Stimulated activated naive CD4-positive, alpha-beta T cell treated with Interleukin-2 at 50 U/mL for 16 hours (primary cell): ENCODE data around the gene PKNOX1.
"Not testable (repeated sequence)": the region's sequence is repeated elsewhere in the genome, so short reads cannot be mapped to it uniquely, and the experiment has no call there.

Experiments
- DNase-seq: peaks from one replicate; lab custom pipeline; 2025; lab: John Stamatoyannopoulos, UW

PKNOX1 gene

DNA sequence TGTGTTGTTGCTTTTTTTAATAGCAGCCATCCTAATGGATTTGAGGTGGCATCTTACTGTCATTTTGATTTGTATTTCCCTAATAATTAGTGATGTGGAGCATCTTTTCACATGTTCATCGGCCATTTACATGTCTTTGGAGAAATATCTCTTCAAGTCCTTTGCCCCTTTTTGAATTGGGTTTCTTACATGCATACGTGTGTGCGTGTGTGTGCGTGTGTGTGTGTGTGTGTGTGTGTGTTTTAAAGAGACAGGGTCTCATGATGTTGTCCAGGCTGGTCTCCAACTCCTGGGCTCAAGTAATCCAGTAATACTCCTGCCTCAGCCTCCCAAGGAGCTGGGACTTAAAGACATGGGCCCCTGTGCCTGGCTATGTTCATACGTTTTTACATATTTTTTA, 9.5 kb downstream of the PKNOX1 start:
- DNase-seq: no peak

DNA sequence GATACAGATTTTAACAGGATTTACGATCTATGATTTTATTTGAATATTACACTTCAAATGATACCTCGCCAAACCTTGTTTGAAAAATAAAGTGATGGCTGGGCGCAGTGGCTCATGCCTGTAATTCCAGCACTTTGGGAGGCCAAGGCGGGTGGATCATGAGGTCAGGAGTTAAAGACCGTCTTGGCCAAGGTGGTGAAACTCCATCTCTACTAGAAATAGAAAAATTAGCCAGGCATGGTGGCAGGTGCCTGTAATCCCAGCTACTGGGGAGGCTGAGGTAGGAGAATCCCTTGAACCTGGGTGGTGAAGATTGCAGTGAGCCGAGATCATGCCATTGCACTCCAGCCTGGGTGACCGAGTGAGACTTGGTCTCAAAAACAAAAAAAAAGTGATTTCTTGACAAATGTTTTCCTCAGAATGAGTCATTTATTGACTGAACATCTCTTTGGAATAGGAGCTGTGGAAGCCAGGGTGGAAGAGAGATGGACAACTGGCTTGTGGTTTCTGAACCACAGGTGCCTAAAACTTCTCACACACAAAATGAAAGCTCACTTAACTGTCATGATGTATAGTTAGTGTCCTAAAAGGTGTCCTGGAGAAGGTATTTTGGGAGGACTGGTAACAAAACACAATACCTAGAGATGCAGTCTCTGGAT, 11.9 kb downstream of the PKNOX1 start:
- no peak for DNase-seq

DNA sequence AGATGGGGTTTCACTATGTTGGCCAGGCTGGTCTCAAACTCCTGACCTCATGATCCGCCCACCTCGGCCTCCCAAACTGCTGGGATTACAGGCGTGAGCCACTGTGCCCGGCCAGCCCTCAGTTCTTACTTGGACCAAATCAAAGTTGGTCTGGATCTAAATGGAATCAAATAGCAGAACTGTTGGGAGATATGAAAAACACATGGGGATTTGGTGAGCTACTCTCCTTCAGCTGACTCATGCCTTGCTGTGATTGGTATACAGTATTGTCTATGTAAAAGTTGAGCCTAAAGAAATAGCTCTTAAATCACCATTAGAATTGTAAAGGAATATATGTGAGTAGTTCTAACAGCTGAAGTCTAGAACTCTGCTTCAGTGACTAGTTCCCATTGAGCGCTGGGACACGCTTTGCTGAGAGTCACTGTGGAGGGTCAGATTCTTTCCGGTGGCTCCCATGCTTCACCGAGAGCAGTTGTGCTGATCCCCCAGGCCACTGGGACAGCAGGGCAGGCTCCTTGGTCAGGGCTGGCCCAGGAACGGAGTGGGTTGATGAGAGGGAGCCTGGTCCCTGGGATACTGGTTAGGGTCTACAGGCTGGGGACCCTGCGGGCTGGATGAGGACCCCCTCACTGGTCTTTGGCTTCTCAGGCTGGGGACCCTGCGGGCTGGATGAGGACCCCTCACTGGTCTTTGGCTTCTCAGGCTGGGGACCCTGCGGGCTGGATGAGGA, 14.0 kb downstream of the PKNOX1 start:
- DNase-seq: no peak

DNA sequence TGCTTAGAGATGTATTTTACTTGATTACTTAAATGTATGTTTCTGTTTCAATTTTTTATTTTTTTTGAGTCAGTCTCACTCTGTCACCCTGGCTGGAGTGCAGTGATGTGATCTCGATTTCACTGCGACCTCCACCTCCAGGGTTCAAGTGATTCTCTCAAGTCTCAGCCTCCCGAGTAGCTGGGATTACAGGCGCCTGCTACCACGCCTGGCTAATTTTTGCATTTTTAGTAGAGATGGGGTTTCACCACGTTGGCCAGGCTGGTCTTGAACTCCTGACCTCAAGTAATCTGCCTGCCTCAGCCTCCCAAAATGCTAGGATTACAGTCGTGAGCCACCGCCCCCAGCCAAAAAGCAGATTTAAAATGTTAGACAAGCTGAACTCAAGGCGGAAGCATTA, 15.0 kb downstream of the PKNOX1 start:
- not testable (repeated sequence) for DNase-seq

DNA sequence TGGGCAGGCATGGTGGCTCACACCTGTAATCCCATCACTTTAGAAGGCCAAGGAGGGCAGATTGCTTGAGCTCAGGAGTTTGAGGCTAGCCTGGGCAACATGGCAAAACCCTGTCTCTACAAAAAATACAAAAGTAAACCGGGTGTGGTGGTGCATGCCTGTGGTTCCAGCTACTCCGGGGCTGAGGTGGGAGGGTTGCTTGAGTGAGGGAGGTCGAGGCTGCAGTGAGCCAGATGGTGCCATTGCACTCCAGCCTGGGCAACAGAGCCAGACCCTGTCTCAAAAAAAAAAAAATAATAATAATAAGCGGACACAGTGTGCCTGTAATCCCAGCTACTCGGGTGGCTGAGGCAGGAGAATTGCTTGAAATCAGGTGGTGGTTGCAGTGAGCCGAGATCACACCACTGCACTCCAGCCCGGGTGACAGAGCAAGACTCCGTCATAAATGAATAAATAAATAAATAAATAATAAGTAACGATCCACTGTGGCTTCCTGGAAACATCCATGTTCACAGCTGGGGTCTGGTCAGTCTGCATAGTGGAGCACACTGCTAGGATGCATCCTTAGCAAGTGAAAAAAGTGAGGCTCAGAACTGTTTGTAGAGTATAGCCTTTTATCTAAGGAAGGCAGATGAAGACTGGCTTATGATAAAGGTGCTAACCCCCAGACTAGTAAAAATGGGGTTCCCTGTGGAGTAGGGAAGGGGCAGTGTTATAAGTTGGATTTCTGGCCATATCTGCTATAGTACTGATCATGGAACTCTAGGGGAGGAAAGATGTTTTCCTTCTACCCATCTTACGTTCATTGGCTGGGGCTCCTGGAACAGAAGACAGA, 15.7 kb downstream of the PKNOX1 start:
- no peak for DNase-seq

DNA sequence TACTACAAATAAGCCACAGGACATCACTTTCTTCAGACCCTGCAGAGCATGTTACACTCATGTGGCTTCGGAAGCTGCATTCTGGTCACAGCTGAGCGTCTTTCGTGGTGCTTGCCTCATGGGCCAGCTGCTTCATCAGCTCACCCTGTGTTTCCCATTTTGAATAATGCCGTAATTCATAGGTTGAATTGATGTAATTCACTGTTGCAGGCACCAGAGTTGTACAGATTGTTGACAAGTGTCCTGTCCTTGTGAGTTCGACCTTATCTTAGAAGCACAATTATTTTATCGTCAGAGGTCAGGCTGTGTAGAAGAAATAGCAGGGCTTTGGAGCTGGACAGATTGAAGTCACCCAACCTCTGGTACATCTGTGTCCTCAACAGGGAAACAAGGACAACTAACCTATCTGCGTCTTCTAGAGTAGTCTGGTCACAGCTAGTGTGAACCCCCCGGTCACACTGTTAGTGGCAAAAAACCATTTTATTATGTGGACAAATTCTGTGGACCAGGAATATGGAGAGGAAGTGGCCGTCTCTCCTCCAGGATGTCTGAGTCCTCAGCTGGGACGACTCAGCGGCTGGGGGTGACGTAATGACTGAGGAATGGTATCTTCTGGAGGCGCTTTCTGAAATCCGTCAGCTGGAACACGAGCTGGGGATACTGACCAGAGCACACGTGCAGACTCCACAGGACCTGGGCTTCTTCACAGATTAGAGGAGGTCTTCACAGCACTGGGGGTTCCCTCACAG, 17.8 kb downstream of the PKNOX1 start:
- DNase-seq: no peak

DNA sequence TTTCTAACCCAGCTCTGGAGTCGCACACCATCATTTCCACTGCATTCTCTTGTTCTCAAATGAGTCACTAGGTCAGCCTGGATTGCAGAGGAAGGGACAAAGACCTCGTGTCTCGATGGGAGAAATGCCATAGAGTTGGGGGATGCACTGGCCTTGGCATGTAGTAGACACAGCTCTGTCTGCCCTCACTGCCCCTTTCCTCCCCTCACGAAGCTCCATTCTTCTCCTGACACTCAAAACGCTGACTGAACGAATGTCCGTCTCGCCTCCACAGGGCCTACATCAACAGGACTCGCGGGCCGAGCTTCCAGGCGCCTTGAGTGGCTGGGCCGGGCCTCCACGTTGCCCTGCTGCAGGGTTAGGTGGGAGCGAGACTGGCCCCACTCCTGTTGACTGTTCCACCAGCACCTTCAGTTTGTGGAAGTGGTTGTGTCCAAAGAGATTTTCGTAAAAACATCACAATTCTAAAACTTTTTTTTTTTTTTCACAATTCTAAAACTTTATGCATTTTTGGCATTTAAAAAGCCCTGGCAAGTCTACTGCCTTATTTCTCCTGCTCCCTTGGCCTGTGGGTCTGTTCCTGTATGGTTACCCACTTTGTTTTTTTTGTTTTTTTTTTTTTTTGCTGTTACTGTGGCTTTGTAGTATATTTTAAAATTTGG, 18.8 kb downstream of the PKNOX1 start:
- DNase-seq: no peak

DNA sequence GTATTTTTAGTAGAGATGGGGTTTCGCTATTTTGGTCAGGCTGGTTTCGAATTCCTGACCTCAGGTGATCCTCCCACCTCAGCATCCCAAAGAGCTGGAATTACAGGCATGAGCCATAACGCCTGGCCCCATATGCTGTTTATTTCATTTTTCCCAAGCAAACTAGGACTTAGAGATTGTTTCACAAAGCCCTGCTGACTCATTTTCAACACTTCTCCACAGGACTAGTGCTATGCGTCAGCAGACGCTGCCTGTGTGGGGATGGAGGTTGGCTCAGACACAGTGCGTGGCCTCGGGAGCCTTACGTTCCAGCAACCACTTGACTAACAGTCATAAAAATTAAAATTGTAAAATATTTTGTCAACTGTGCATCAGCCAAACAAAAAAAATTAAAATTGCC, 22.7 kb downstream of the PKNOX1 start:
- no peak for DNase-seq

DNA sequence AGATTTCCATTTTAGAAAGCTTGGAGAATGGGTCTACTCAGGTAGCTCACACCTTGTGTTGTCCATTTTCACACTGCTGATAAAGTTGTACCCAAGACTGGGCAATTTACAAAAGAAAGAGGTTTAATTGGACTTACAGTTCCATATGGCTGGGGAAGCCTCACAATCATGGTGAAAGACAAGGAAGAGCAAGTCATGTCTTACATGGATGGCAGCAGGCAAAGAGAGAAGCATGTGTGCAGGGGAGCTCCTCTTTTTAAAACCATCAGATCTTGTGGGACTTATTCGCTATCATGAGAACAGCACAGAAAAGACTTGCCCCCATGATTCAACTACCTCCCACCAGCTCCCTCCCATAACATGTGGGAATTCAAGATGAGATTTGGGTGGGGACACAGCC, 23.6 kb downstream of the PKNOX1 start:
- not testable (repeated sequence) for DNase-seq

DNA sequence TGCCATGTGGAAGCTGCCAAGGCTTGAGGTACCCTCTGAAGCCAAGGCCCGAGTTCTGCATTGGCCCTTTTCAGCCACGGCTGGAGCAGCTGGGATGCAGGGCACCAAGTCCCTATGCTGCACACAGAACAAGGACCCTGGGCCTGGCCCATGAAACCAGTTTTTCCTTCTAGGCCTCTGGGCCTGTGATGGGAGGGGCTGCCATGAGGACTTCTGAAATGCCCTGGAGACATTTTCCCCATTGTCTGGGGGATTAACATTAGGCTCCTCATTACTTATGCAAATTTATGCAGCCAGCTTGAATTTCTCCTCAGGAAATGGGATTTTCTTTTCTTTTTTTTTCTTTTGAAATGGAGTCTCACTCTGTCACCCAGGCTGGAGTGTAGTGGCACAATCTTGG, 24.8 kb downstream of the PKNOX1 start:
- not testable (repeated sequence) for DNase-seq

DNA sequence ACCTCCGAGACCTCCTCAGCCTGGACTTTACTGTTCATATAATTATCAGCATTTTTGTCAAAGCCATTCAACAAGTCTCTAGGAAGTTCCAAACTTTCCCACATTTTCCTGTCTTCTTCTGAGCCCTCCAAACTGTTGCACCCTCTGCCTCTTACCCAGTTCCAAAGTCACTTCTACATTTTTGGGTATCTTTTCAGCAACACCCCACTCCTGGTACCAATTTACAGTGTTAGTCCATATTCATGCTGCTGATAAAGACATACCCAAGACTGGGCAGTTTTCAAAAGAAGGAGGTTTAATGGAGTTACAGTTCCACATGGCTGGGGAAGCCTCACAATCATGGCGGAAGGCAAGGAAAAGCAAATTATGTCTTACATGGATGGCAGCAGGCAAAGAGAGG, 25.7 kb downstream of the PKNOX1 start:
- DNase-seq: not testable (repeated sequence)

DNA sequence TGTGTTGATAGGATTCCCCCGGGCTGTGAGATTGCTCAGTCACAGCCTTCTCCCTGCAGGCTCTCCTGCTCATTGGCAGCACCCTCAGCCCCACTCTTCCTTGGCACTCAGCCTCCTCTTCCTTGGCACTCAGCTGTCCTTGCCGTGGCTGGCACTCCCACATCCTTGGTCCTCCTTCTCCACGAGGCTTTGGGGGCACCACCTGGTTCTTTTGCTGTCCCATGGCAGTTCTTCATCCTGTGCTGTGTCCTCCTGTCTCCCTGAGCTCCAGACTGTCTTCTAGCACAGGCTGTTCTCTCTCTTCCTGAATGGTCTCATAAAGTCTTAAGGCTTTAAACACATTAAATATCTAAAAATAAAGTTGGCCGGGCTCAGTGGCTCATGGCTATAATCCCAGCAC, 27.0 kb downstream of the PKNOX1 start:
- DNase-seq: no peak

DNA sequence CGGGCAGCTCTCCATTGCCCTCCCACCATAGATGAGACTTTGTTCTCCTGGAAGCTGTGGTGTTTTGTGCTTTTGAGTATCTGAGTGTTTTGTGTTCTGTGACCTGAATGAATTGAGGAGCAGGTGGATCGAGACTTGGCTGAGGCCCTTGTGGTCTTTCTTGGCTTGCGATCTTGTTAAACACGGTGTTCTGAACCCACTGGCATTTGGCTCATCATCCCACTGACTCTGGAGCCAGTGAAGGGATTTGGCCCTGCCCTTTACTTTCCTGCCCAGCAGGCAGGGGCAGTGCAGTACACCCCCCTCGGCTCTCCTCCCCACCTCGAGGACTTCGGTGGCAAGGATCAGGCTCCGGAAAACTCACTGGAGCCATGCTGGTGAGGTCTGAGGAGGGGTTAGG, 30.6 kb downstream of the PKNOX1 start:
- no peak for DNase-seq

DNA sequence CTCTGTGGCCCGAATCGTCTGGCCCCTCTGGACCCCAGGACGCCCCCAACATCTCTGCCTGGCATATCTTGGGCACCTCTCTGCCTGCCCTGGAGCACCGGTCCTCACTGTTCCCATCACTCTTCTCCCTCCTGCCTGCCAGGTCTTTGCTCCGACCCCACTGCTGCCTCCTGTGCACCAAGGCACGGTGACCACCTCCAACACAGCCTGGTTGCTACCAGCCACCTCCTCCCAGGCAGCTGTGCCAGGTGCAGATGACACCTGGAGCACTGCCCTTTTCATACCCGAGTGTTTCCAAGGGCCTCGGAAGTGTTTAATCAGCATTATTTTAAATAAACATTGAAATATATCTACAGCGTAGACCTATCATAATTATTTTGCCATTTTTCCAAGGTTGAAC, 31.3 kb downstream of the PKNOX1 start:
- DNase-seq: no peak

DNA sequence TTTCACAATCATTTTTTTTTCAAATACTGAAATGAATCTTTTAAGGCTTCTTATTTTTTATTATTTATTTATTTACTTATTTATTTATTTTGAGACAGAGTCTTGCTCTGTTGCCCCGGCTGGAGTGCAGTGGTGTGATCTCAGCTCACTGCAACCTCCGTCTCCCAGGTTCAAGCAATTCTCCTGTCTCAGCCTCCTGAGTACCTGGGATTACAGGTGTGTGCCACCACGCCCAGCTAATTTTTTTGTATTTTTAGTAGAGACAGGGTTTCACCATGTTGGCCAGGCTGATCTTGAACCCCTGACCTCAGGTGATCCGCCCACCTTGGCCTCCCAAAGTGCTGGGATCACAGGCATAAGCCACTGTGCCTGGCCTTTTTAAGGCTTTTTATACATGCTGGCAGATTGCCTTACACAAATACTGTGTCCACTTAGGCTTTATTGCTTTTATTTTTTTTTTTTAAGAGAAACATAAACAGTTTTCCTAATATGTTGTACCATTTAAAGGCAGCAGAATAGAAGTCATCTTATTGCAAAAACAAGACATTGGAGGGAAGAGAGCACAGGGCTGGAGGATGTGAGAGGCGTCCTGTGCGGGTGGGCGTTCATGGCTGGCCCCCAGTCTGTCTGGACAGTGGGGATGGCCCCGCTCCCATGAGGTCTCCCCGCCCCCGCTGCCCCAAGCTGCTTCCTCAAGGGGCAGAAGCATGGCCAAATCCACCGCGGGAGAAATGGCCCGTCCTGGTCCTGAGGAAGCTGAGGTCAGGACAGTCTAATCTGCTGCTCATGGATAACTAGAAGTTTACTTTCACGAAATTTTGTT, 31.9 kb downstream of the PKNOX1 start:
- not testable (repeated sequence) for DNase-seq

DNA sequence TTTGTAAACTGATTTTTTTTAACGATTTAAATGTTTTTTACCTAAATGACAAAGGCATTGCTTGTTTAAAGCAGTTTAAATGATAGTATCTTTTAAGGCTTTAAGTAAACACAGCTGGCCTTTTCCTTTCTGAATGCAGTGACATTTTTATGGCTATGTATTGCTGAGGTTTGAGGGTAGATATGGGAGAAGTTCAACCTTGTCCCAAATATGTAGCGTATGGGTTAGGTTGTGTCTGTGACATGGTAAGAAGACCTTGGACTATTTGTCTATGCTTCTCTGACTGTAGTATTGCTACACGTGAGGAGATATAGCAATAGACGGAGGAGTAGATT, 32.5 kb downstream of the PKNOX1 start:
- no peak for DNase-seq

DNA sequence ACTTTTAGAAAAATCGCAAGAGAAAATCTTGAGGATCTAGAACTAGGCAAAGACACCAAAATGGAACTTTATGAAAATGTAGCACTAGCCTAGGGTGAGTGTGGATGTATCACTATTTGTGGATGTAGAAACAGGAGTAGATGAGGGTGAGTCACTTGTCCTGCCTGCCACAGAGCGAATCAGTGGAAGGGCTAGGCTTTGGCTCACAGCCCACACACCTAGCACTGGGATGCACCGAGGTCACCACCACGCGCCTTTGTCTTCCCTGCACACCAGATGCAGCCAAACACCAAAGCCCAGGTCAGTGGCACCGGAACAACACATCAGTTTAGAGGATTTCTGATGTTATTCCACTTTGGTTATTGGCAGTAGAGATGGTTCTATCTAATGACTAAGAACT, 38.2 kb downstream of the PKNOX1 start:
- no peak for DNase-seq

DNA sequence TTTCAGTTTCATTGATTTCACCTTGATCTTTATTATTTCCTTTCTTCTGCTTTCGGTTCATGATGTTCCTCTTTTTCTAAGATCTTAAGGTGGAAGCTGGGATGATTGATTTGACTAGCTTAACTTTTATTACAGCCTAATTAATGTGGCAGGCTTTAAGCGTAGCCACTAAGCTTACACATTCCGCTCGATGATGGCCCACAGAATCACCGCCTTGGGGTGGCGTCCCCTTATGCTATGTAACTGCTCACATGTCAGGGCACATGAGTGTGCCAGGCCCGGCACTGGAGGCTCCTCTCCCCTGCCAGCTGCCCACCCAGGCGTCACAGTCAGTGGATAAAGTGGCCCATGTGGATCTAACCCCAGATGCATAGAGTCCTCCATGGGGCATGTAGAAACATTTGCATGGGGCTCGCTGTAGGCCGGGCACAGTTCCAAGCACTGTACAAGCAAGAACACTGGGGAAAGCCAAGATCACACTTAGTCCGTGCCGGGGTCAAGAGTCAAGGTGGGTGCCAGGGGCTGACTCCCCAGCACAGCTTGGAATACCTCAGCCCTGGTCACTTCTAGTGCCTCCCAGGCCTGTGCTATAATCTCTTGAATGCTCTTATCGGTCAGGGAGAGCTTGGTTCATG, 41.7 kb downstream of the PKNOX1 start:
- DNase-seq: no peak

DNA sequence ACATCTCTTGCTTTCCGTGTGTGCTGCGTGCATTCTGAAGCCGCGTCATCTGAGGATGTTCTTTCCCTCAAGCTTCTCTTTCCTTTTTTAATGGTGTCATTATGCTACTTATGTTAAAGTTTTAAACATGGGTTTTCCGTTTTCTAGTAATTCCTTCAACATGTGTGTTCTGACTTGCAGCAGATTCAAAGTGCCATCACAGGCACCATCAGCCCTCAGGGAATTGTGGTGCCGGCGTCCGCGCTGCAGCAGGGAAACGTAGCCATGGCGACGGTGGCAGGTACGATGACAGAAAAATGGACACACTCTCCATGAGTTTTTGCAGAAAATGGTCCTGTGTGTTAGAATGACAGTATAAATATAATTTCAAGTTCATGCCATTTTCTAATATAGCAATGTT, 42.4 kb downstream of the PKNOX1 start:
- no peak for DNase-seq

DNA sequence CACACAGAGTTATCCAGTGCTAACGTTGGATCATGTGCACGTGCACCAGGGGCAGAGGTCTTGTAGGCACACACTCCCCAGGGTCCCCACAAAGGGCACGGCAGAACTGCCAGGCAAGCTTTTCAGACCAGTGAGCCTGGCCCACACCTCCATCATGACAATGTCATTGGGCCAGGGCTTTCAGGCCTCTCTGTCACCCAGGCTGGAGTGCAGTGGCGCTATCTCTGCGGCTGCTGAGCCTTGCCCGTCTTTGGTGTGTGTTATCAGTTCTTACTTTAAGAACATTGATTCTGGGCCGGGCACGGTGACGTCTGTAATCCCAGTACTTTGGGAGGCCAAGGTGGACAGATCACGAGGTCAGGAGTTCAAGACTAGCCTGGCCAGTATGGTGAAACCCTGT, 44.2 kb downstream of the PKNOX1 start:
- DNase-seq: no peak

DNA sequence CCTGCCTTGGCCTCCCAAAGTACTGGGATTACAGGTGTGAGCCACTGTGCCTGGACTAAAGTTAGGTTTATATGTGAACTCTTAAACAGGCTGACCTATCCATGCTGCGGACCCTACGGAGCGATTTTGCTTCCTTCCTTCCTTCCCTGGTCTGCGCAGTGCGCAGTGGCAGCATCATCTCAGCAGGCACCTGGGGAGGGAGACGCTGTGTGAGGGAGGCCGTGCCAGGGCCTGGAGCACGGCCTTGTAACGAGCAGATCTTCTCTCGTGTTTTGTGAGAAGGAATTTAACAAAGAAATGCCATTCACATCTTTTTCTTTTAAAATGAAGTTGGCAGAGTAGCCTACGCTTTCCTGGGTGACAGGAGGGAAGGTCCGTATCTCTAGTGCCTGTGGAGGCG, 45.8 kb downstream of the PKNOX1 start:
- DNase-seq: no peak
